Measurements from ENCODE around the gene RABGEF1. TPM values are rescaled to one million over a fixed set of nuclear protein-coding genes. Genes with fewer than 3 reads are reported as not detected.

RABGEF1 gene
- total and polyA plus RNA-seq, 2 donors (not counting 1 experiment from before 2014, with no cell fraction given) = 41.6 to 47.9 TPM

DNA sequence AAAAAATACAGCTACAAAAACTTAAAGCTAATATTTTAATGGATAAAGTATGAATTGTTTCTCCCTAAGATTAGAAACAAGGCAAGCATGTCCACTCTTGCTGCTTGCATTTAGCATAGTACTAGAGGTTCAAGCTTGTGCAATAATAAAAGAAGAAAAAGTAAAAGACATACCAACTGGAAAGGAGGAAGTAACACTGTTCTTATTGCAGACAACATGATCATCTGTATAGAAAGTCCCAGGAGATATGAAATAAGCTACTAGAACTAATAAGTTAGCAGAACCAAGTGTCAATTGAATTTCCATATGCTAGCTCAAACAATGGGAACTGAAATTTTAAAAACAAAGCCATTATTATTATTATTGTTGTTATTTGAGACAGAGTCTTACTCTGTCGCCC is 20.0 kb upstream of the RABGEF1 start:
- peaks cover under 1% of the 10 kb centered on the region for H3K36me3 ChIP-seq (ENCODE audit: control insufficient read depth, insufficient read depth, low read length)
- no peaks in the 10 kb centered on the region for H3K27me3 ChIP-seq (ENCODE audit: control insufficient read depth, insufficient read depth, low read length)
- H3K9me3 ChIP-seq (ENCODE audit: control insufficient read depth, insufficient read depth, low read depth, low read length) = no peaks in the 10 kb centered on the region
- no peak overlapping the region for H2AFZ ChIP-seq (ENCODE audit: low read length)
- no peak overlapping the region for H3K4me2 ChIP-seq (ENCODE audit: extremely low read depth, insufficient read depth, low read length)
- H3K79me2 ChIP-seq (ENCODE audit: control insufficient read depth, insufficient read depth, low read length) = no peaks in the 10 kb centered on the region
- H3K4me3 ChIP-seq (replicated peaks in 1 of 4; ENCODE audit: control extremely low read depth in 1 of 4, insufficient read depth in 1 of 4, low read depth in 3 of 4, low read length in 4 of 4) = no peak overlapping the region
- H3K4me1 ChIP-seq (ENCODE audit: control insufficient read depth, extremely low read depth, insufficient read depth, low read length) = no peaks in the 10 kb centered on the region
- DNase-seq (ENCODE audit: low read depth in 2 of 2) = no peak
- H3K27ac ChIP-seq (ENCODE audit: insufficient read depth, low read length) = no peak overlapping the region
- no peak overlapping the region for H3K9ac ChIP-seq (ENCODE audit: insufficient read depth, low read length)
- TF ChIP-seq EZH2 (IDR thresholded peaks at IDR 0.05; ENCODE audit: low read length, missing control alignments) = no peak
- TF ChIP-seq, protein P1, sequence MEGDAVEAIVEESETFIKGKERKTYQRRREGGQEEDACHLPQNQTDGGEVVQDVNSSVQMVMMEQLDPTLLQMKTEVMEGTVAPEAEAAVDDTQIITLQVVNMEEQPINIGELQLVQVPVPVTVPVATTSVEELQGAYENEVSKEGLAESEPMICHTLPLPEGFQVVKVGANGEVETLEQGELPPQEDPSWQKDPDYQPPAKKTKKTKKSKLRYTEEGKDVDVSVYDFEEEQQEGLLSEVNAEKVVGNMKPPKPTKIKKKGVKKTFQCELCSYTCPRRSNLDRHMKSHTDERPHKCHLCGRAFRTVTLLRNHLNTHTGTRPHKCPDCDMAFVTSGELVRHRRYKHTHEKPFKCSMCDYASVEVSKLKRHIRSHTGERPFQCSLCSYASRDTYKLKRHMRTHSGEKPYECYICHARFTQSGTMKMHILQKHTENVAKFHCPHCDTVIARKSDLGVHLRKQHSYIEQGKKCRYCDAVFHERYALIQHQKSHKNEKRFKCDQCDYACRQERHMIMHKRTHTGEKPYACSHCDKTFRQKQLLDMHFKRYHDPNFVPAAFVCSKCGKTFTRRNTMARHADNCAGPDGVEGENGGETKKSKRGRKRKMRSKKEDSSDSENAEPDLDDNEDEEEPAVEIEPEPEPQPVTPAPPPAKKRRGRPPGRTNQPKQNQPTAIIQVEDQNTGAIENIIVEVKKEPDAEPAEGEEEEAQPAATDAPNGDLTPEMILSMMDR (conservative IDR thresholded peaks at IDR 0.05 in 1 of 2, IDR thresholded peaks at IDR 0.05 in 1 of 2; ENCODE audit: low read depth in 1 of 2, low read length in 2 of 2) = no peak
- no peaks in the 10 kb centered on the region for H4K20me1 ChIP-seq (ENCODE audit: control insufficient read depth, extremely low read depth, insufficient read depth, low read length)

DNA sequence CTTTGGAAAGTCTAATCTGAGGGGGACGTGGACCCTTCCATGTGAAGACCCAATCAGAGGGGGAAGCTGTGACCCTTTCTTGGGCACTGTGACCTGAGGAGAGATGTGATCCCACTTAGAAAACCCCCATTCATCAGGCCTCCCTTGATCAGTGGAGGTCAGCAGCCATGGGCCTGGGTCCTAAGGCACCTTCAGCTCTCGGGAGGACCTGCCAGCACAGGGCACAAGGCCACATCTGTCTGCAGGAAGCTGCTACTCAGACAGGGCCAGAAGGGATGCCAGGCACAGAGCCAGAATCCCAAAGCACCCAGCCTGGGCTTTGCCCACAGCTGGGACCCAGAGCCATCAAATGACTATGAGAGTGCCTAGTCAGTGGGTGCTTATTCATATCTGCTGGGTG is 14.7 kb upstream of the RABGEF1 start:
- Histone ChIP-seq H2AFZ (ENCODE audit: low read length) (no peak overlapping the region), H3K27me3 (ENCODE audit: control insufficient read depth, insufficient read depth, low read length) (no peaks in the 10 kb centered on the region), H4K20me1 (ENCODE audit: control insufficient read depth, extremely low read depth, insufficient read depth, low read length) (no peaks in the 10 kb centered on the region), H3K9ac (ENCODE audit: insufficient read depth, low read length) (no peak overlapping the region), H3K4me1 (ENCODE audit: control insufficient read depth, extremely low read depth, insufficient read depth, low read length) (no peaks in the 10 kb centered on the region), H3K79me2 (ENCODE audit: control insufficient read depth, insufficient read depth, low read length) (no peaks in the 10 kb centered on the region), H3K4me3 (replicated peaks in 1 of 4; ENCODE audit: control extremely low read depth in 1 of 4, insufficient read depth in 1 of 4, low read depth in 3 of 4, low read length in 4 of 4) (no peak overlapping the region), H3K36me3 (ENCODE audit: control insufficient read depth, insufficient read depth, low read length) (peaks cover 4% of the 10 kb centered on the region), H3K27ac (ENCODE audit: insufficient read depth, low read length) (no peak overlapping the region), H3K9me3 (ENCODE audit: control insufficient read depth, insufficient read depth, low read depth, low read length) (no peaks in the 10 kb centered on the region), H3K4me2 (ENCODE audit: extremely low read depth, insufficient read depth, low read length) (no peak overlapping the region)
- no peak for TF ChIP-seq EZH2 (IDR thresholded peaks at IDR 0.05; ENCODE audit: low read length, missing control alignments)
- TF ChIP-seq, protein P1 (conservative IDR thresholded peaks at IDR 0.05 in 1 of 2, IDR thresholded peaks at IDR 0.05 in 1 of 2; ENCODE audit: low read depth in 1 of 2, low read length in 2 of 2) = no peak
- no peak for DNase-seq (ENCODE audit: low read depth in 2 of 2)

DNA sequence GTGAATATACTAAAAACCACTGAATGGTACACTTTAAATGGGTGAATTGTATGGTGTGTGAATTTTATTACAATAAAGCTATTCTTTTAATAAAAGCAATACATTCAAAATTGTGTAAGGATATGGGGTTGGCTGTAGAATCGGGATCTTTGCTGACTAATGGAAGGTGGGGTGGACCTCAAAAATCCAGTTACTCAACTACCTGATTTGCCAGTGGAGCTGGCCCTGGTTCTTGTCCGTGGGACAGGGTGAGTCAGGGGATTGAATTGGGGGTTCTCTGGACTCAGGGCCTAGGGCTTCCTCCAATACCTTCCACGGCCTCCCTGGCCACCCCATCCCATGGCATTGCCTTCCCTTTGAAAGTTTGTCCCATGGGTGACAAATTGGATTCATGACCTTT is 13.5 kb upstream of the RABGEF1 start:
- no peak overlapping the region for H3K9ac ChIP-seq (ENCODE audit: insufficient read depth, low read length)
- TF ChIP-seq, protein P1 (conservative IDR thresholded peaks at IDR 0.05 in 1 of 2, IDR thresholded peaks at IDR 0.05 in 1 of 2; ENCODE audit: low read depth in 1 of 2, low read length in 2 of 2) = no peak
- no peak for TF ChIP-seq EZH2 (IDR thresholded peaks at IDR 0.05; ENCODE audit: low read length, missing control alignments)
- H3K4me1 ChIP-seq (ENCODE audit: control insufficient read depth, extremely low read depth, insufficient read depth, low read length) = no peaks in the 10 kb centered on the region
- H3K79me2 ChIP-seq (ENCODE audit: control insufficient read depth, insufficient read depth, low read length) = no peaks in the 10 kb centered on the region
- H2AFZ ChIP-seq (ENCODE audit: low read length) = no peak overlapping the region
- H3K4me2 ChIP-seq (ENCODE audit: extremely low read depth, insufficient read depth, low read length) = no peak overlapping the region
- no peaks in the 10 kb centered on the region for H4K20me1 ChIP-seq (ENCODE audit: control insufficient read depth, extremely low read depth, insufficient read depth, low read length)
- DNase-seq (ENCODE audit: low read depth in 2 of 2) = no peak
- no peaks in the 10 kb centered on the region for H3K9me3 ChIP-seq (ENCODE audit: control insufficient read depth, insufficient read depth, low read depth, low read length)
- H3K36me3 ChIP-seq (ENCODE audit: control insufficient read depth, insufficient read depth, low read length) = peaks cover 4% of the 10 kb centered on the region
- no peak overlapping the region for H3K27ac ChIP-seq (ENCODE audit: insufficient read depth, low read length)
- H3K4me3 ChIP-seq (replicated peaks in 1 of 4; ENCODE audit: control extremely low read depth in 1 of 4, insufficient read depth in 1 of 4, low read depth in 3 of 4, low read length in 4 of 4) = no peak overlapping the region
- H3K27me3 ChIP-seq (ENCODE audit: control insufficient read depth, insufficient read depth, low read length) = no peaks in the 10 kb centered on the region
